Glomerular endothelial cell (primary cell): ENCODE measurements around the gene ADIPOQ. TPM values are rescaled to one million over a fixed set of nuclear protein-coding genes. Genes with fewer than 3 reads are reported as not detected.
"Not testable (repeated sequence)": the region's sequence is repeated elsewhere in the genome, so short reads cannot be mapped to it uniquely, and the experiment has no call there.

Experiments used
- DNase-seq: peaks from one replicate; pipeline ENCODE4 v3.0.0-alpha.2; 2011; ENCODE audit warnings: low read depth, low spot score; ENCODE audit errors: extremely low read depth
- total RNA-seq: library from RNA; depleted of rRNA; stranded (reverse); fragments of >200 nt; gene quantifications from 2 replicates; pipeline ENCODE4 v1.2.3, GENCODE V29; 2015

Gene ADIPOQ
- not detected in 2 replicates for total RNA-seq

DNA sequence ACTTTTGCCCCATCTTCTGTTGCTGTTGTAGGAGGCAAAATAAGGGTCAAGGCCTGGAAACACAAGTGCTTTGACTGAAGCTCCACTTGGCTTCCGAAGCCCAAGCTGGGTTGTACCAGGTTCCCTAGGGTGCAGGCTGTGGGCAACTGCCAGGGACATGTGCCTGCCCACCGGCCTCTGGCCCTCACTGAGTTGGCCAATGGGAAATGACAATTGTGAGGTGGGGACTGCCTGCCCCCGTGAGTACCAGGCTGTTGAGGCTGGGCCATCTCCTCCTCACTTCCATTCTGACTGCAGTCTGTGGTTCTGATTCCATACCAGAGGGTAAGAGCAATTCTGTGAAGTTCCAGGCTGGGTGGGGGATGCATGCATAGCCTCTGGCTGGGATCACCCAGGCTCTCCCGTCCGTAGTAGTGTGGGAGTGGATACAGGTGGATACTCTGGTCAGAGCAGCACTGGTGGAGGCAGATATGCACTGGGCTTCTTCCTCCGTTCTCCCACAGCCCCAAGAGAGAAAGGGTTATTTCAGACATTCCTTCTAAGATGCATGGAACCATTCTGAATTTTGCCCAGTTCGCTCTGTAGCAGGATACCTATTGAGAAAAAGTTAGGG, at the start of gene ADIPOQ:
TSS of gene ADIPOQ (plus strand) at position 285 of the 613 bp plus-strand sequence. CDS start 10,349 bp downstream, outside the sequence.
- no peak for DNase-seq

DNA sequence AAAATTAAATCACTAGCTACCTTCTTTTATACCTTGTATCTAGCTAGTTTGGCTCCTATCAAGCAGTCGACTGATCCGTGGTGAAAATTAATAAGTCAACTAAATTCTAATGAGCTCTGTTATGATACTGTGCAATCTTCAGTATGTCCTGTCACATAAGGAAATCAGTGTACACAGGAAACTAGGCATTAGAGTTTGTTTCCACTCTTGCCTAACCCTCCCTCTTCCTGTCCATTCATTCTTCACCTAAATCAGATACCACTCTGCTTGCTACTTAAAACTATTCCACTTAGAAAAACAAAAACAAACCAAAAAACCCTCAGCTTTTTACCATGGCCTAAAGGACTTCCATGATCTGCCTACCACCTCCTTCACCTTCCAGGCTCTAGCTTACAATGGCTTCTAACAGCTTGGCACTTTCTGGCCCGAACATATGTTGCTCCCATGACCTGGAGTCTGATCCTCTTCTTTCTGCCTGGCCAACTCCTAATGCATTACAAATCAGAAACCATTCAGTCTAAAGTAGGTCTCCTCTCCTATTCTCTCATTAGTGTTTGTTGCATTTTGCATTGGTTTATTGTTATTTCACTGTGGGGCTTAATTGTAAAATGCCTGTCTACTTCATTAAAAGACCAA, 44.2 kb upstream of the ADIPOQ start:
- DNase-seq, result no peak

DNA sequence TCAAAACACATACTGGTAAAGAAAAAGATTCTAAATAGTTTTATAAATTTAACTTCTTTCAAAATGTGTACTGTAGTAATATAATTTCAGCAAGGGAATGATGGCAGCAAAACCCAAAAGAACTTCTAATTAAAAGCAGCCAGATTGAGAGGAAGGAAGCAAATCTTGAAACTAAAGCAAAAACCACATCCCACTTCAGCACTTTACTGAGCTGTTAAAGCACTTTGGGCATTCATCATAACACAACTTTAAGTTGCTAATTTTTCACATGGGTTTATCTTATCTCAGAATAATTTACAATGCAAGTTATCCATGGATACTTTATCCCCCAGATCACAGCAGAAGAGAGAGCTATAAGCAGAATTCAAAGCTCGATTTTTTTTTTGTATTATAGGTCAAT, 42.2 kb upstream of the ADIPOQ start:
- no peak for DNase-seq

DNA sequence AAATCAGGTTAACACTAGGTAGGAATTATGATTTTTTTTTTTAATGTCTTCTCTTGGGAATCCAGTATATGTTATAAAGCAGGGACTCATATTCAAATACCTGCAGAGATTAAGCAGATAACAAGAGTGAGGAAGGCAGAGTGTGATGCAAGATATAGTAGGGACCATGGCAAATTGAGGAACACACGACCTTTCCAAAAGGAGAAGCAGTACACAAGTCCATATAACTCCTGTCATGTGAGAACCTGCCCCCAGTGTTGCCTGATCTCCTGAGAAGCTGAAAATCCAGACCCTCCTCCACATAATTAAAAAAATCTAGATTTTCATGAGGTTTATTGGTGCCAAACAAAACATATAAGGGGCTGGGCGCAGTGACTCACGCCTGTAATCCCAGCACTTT, 39.8 kb upstream of the ADIPOQ start:
- no peak for DNase-seq

DNA sequence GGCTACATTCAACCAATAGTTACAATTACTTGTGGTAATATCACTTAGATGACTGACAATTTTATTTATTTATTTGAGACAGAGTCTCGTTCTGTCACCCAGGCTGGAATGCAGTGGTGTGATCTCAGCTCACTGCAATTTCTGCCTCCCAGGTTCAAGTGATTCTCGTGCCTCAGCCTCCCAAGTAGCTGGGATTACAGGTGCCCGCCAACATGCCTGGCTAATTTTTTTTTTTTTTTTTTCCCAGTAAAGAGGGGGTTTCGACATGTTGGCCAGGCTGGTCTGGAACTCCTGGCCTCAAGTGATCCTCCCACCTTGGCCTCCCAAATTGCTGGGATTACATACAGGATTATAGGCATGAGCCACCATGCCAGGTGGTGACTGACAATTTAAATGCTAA, 39.1 kb upstream of the ADIPOQ start:
- not testable (repeated sequence) for DNase-seq

DNA sequence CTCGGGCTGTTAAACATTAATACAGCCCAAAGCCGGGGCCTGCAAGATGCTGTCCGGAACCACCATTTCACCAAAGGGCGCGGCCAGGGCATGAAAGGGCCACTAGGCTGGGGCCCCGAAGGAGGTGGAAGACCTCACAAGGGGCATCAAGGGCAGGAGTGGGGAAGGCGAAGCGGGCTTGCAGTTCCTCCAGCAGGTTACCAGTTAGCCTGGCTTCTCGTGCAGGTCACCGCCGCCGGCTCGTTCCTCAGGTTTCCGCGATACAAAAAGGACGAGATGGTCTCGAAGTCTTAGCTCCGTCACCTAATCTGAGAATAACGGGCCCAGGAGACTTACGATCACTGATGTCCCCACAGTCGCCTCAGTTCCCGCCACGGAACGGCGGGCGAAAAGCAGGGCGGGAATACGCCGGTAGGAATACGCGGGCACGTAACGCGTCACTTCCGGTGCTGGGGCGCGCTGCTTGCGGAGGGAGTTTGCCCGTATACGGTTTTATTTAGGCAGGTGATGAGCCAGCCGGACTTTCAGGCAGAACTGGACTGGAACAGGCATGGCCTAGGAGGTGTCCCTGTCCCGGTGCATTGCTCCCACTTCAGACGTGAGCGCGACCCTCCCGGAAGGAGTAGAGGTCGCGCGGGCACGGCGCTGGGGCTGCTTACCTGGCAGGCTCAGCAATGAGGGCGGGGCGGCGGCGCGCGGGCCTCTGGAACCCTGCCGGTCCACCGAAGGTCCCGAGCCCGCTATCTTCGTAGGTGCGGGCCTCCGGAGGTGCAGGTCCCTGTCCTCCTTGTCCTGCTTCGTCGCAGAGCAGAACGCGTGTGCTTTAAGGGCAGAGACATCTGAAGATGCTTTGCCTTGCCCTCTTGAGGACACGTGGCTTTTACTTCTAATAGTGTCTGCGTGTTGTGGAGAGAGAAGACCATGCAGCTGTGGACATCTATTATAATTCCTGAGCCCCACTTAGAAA, 36.1 kb upstream of the ADIPOQ start, which contains the start of gene RFC4:
TSS of gene RFC4 (minus strand) at position 394 of the 967 bp plus-strand sequence. CDS start 1,769 bp downstream, outside the sequence.
- no peak for DNase-seq

DNA sequence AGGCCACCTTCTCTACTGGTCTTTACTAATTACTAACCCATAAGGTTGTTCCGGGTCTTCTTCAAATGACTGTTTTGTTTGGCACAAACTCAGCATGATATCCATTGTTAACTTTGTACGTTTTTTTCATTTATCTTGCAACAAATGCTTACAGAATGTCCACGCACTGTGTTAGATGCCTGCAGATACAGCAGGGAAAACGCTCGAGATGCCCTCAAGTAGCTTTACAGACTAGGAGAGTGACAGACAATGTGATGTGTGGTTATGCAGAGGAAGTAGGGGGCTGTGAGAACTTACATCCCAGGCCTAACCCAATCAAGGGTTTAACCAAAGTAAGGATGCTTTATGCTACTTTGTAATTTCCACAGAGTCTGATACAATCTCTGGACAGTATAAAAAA, 35.3 kb upstream of the ADIPOQ start:
- no peak for DNase-seq

DNA sequence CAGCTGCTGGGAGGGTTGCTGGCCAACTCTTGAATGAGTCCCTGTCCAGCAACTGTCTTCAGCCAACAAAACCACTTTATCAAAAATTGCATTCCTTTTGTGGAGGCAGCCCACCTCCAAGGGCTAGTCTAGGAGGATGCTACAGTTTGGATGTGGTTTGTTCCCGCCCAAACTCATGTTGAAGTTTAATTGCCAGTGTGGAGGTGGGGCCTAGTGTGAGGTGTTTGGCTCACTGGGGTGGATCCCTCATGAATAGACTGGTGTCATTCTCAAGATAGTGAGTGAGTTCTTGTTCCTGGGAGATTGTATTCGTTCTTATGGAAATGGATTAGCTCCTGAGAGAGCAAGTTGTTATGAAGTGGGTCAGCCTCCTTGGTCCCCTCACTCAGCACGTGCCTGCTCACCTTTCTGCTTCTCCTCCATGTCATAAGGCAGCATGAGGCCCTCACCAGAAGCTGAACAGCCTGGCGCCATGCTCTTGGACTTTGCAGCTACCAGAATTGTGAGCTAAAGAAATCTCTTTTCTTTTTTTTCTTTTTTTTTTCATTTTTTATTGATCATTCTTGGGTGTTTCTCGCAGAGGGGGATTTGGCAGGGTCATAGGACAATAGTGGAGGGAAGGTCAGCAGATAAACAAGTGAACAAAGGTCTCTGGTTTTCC, 32.0 kb upstream of the ADIPOQ start:
- no peak for DNase-seq

DNA sequence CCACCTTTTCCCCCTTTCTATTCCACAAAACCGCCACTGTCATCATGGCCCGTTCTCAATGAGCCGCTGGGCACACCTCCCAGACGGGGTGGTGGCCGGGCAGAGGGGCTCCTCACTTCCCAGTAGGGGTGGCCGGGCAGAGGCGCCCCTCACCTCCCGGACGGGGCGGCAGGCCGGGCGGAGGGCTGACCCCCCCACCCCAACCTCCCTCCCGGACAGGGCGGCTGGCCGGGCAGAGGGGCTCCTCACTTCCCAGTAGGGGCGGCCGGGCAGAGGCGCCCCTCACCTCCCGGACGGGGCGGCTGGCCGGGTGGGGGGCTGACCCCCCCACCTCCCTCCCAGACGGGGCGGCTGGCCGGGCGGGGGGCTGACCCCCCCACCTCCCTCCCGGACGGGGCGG, 31.2 kb upstream of the ADIPOQ start:
- not testable (repeated sequence) for DNase-seq

DNA sequence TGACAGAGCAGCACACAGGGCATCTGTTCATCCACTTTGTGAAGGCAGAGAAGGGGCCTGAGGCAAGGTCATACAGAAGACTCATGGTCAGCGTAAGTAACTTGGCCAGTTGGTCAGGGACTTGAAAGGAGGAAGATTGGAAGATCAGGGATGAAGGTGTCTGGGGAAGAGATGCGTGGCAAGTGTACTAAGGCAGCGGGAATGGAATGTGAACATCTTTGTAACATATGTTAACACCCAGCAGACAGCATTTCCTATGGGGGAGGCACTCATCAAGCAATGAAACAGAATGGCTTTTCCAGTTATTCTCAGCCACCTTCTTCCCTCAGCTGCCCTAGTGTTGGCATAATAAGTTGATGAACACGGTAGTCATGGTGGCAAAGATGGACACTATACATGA, 28.4 kb upstream of the ADIPOQ start:
- DNase-seq, result no peak

DNA sequence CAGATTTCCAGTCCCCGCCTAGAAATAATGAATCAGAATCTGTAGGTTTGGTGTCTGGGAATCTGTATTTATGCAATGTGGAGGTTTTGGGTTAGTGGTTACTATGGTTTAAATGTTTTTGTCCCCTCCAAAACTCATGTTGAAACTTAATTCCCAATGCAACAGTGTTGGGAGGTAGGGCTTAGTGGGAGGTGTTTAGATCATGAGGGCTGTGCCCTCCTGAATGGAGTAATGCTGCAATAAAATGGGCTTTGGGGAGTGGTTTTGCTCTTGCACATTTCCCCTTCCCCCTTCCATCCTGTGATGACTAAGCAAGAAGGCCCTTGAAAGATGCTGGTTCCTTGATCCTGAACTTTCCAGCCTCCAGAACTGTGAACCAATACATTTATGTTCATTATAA, 27.1 kb upstream of the ADIPOQ start:
- no peak for DNase-seq

DNA sequence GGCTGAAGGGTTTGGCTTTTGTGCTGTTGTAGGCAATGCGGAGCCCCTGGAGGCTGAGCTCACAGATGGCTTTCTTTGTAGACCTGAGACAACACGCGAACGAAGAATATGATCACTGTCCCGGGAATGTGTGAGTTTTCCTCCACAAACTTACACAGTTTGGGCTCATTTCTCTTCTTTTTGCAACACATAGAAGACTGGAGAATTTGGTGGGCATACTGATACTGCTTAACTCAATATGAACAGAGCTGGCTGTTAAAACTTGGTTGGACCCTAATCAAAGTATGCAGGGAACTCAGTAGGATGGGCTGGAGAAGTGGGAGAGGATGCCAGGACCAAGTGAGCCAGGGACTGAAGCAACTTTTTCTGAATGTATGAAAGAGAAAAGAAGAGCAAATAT, 24.0 kb upstream of the ADIPOQ start:
- DNase-seq, result no peak

DNA sequence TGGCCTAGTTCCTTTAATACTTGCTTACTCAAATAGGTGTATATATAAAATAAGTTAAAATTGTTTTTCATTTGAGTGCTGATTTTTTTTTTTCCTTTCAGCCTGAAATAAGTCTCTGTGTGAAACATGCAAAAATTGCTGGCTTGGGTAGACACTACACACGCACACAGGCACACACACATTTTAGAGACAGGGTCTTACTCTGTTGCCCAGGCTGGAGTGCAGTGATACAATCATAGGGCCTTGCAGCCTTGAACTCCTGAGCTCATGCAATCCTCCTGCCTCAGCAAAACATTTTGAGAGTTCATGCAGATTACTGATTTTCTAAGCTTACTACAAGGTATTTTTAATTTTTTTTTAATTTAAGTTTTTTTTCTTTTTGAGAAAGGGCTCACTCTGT, 23.6 kb upstream of the ADIPOQ start:
- DNase-seq, result no peak

DNA sequence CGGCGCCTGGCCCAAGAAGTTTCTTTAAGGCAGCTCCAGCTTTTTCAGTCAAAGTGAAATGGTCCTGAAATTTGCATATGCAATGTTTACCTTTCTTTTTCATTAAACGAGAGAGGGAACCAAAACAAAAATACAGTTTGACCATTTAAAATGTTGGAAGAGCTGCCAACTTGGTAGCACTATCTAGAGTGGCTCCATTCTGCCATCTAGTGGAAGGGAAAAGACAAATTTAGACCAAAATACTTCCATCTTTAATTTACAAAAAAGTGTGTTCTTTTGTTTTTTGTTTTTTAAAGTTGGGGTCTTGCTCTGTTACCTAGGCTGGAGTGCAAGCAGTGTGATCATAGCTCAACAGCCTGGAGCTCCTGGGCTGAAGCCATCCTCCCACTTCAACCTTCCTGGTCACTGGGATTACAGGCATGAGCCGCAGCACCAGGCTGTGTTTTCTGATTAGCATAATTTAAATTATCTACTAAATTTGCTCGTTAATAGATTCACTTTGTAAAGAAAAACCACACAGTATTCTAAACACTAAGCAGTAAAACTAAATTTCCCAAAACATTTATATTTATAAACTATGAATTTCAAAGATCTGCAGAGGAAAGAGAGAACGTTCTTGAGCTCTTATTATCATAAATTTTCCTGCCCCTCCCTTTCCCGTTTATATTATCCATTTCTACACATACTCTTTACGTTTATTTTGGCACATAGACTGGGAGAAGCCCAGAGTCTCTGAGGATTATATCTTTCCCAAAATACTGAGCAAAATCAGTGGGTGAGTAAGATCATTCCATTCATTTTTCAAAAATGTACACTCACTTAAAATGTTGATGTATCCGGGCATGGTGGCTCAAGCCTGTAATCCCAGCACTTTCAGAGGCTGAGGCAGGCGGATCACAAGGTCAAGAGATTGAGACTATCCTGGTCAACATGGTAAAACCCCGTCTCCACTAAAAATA, 20.8 kb upstream of the ADIPOQ start:
- DNase-seq, result no peak

DNA sequence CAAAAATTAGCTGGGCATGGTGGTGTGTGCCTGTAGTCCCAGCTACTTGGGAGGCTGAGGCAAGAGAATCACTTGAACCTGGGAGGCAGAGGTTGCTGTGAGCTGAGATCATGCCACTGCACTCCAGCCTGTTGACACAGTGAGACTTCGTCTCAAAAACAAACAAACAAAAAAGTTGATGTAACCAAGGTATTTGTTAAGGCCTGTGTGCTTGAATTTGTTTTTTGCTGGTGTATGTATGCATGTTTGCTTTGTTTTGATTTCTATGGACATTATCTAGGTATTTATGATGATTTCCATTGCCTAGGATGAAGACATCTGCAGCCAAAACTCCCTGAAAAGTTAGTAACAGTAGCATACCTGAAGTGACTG, 20.1 kb upstream of the ADIPOQ start:
- DNase-seq, result not testable (repeated sequence)

DNA sequence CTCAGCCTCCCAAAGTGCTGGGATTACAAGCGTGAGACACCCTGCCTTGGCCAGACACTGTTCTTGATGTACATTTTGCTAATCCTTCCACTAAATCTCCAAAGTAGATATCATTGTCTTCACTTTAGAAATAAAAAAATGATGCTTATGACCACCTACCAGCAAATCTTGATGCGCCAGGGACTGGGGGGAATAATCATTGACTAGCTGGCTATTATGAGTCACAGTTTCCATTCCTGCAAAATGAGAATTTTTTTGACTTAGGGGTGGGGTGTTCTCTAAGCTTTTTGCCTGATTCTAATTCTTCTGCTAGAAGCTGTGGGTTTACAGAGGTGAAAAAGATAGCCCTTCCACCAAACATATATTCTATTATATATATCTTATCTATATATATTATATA, 19.1 kb upstream of the ADIPOQ start:
- no peak for DNase-seq

DNA sequence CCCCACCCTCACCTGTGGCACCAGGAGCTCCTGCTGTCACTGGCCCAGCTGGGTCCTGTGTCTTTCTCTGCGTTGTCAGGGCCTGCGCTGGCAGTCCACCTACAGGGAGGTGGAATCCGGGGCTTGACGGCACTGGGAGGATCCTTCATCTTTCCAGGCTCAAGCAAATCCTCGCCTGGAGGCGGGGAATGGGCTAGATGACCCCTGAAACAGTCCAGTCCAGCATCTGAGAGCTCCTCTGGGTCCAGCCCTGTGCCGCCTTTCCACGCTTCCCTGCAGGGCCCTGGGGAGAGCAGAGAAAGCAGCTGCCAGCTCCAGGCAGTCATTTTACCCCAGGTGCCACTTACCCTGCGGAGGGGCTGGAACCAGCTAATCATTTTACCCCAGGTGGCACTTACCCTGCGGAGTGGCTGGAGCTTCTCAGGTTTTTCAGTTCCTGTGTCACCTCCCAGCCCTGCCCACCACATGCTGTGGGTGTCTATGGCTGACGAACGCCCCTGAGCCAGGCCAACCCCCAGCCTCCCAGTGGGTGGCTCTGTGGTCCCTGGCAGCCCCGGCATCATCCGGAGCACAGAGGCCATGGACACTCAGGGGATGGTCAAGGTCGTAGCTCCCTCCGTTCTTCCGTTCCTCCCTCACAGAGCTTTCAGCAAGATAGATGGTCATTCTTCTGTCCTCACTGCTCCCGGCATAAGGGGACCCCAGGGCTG, 17.9 kb upstream of the ADIPOQ start:
- DNase-seq, result no peak

DNA sequence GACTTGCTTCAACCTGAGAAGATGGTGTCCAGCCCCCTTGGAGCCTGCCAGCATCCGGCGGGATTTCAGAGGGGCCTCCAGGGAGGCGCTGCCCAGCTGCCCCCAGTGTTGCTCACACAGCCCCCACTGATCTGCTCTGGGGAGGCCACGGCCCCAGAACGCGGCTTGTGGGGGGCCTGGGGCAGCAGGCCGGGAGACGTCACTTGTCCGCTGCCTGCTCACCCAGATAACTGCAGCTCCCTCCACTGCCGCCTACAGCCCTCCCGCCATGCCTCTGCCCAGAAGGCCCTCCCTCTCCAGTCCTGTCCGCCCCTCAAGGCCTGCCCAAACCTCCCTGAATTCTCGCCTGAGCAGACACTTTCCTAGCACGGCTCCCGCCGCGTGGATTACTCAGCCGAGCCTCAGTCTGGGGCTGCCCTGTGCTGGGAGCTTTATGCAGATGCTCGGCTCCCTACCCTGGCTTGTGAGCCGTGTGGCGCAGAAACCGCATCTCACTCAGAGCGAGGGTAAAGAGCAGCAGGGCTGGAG, 17.2 kb upstream of the ADIPOQ start:
- no peak for DNase-seq

DNA sequence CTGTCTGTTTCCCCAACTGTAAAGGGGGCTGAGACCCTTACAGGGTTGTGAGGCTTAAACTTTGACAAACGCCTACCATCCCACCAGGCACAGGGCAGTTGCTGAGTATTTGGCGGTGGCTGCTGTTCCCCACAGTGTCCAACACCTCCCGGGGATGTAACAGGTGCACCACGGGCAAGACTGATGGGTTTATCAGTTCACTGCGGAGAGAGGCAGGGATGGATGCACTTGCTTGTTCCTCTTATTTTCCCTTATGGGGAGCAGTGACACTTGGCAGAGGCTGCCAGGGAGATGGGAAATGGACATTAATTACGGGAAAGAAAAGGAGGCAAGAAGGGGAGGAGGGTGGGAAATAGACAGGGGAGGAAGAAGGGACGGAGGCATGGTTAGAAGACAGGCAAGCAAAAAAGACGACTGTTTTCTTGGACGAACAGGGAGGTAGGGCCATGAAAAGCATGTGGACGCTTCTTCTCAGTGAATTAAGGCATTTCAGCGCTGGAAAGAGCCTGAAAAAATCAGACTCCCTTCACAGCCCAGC, 16.6 kb upstream of the ADIPOQ start:
- no peak for DNase-seq
